Endothelial cell of umbilical vein (primary cell): ENCODE data around the gene PTCD1. TPM values are rescaled to one million over a fixed set of nuclear protein-coding genes. Genes with fewer than 3 reads are reported as not detected.

Experiments
- BruUV-seq: library from RNA; stranded (reverse); fragments of 400-500 nt; replicated peaks from 2 replicates; lab custom pipeline; 2021; lab: Mats Ljungman, UMichigan
- CTCF ChIA-PET: fragments of 300-600, 350-600 bp; sonication (Branson Sonifier 250); formaldehyde crosslinking; loops from one replicate; lab custom pipeline; 2021; ENCODE audit warnings: antibody characterized with exemption, inconsistent platforms; lab: Charles Lee
- POLR2A ChIA-PET: fragments of 300-600, 350-600 bp; sonication (Branson Sonifier 250); formaldehyde crosslinking; loops from one replicate; lab custom pipeline; 2021; ENCODE audit warnings: antibody characterized with exemption, inconsistent platforms; lab: Charles Lee
- DNase-seq: peaks from one replicate; pipeline ENCODE4 v3.0.0-alpha.2; 2011; ENCODE audit warnings: low read depth, low spot score
- FAIRE-seq: peaks from 2 replicates; lab custom pipeline; 2011; peaks lifted over from hg19 to GRCh38; lab: Jason Lieb, UNC
- H2AFZ ChIP-seq: 2 replicates; pipeline ENCODE4 v1.6.0; 2012; ENCODE audit warnings: low read depth, low read length, control low read depth, inconsistent platforms
- H3K27ac ChIP-seq: 2 replicates; pipeline ENCODE4 v1.5.1; 2011; ENCODE audit warnings: low read depth, mild to moderate bottlenecking, control low read depth, low read length, moderate library complexity; ENCODE audit not compliant: insufficient read depth
- H3K27me3 ChIP-seq, 2 experiments: 2 replicates each; pipeline versions ENCODE4 v1.6.0 to v1.6.1; 2011; ENCODE audit warnings: low read length in 2 of 2, mixed read lengths in 1 of 2; ENCODE audit not compliant: control insufficient read depth in 2 of 2, insufficient read depth in 2 of 2
- H3K36me3 ChIP-seq, 2 experiments: 2 replicates in 1 of 2; 3 replicates in 1 of 2; pipeline ENCODE4 v1.5.1; 2011; ENCODE audit warnings: low read length in 2 of 2, mild to moderate bottlenecking in 1 of 2, moderate library complexity in 1 of 2; ENCODE audit not compliant: control insufficient read depth in 2 of 2, insufficient read depth in 2 of 2; ENCODE audit errors: extremely low read depth in 1 of 2
- H3K4me1 ChIP-seq: 3 replicates; pipeline ENCODE4 v1.5.1; 2011; ENCODE audit warnings: mild to moderate bottlenecking, low read length; ENCODE audit not compliant: control insufficient read depth, insufficient read depth; ENCODE audit errors: extremely low read depth
- H3K4me2 ChIP-seq: 2 replicates; pipeline ENCODE4 v1.6.1; 2011; ENCODE audit warnings: low read length, control low read depth, mixed read lengths; ENCODE audit not compliant: insufficient read depth
- H3K4me3 ChIP-seq, 3 experiments: fragments of 200-600 bp in 1 of 3; sonication (generic), shearing (Covaris generic) in 1 of 3; replicated peaks in 1 of 3; 2 replicates each; pipeline ENCODE4 v1.5.1; 2011 to 2016; ENCODE audit warnings: control low read depth in 3 of 3, low read length in 3 of 3, mild to moderate bottlenecking in 2 of 3, inconsistent platforms in 1 of 3, low read depth in 1 of 3, moderate library complexity in 1 of 3; ENCODE audit not compliant: insufficient read depth in 1 of 3
- H3K79me2 ChIP-seq: 2 replicates; pipeline ENCODE4 v1.6.0; 2012; ENCODE audit warnings: low read length, inconsistent platforms; ENCODE audit not compliant: control insufficient read depth, insufficient read depth
- H3K9ac ChIP-seq: replicated peaks from 2 replicates; pipeline ENCODE3; 2011; ENCODE audit warnings: low read length, control low read depth; ENCODE audit not compliant: insufficient read depth; ENCODE audit errors: extremely low read depth
- H3K9me1 ChIP-seq: replicated peaks from 3 replicates; pipeline ENCODE4 v1.6.0; 2011; ENCODE audit warnings: mild to moderate bottlenecking, low read length; ENCODE audit not compliant: control insufficient read depth, insufficient read depth; ENCODE audit errors: extremely low read depth
- H3K9me3 ChIP-seq: replicated peaks from 2 replicates; pipeline ENCODE4 v1.5.1; 2012; ENCODE audit warnings: low read length, inconsistent platforms; ENCODE audit not compliant: control insufficient read depth, insufficient read depth
- H4K20me1 ChIP-seq: replicated peaks from 2 replicates; pipeline ENCODE3; 2011; ENCODE audit warnings: mild to moderate bottlenecking, low read length; ENCODE audit not compliant: control insufficient read depth, insufficient read depth; ENCODE audit errors: extremely low read depth
- CTCF ChIP-seq, 2 donors: IDR thresholded peaks; 1 replicate in 1 of 2; 2 replicates in 1 of 2; pipeline ENCODE4 v1.5.1; 2011; ENCODE audit warnings: low read length in 2 of 2, mild to moderate bottlenecking in 2 of 2, moderate library complexity in 2 of 2, control low read depth in 1 of 2, inconsistent platforms in 1 of 2, low read depth in 1 of 2; ENCODE audit not compliant: insufficient read depth in 1 of 2; ENCODE audit errors: extremely low read depth in 1 of 2
- EZH2 ChIP-seq: IDR thresholded peaks from 2 replicates; pipeline ENCODE4 v1.6.1; 2012; ENCODE audit warnings: borderline replicate concordance, low read depth, mild to moderate bottlenecking, moderate library complexity, low read length, inconsistent platforms; ENCODE audit not compliant: severe bottlenecking
- FOS ChIP-seq: IDR thresholded peaks from 2 replicates; pipeline ENCODE4 v1.6.1; 2011; ENCODE audit warnings: mild to moderate bottlenecking, low read length, moderate library complexity, borderline replicate concordance; ENCODE audit not compliant: insufficient read depth
- GATA2 ChIP-seq: IDR thresholded peaks from 2 replicates; pipeline ENCODE4 v1.7.0; 2011; ENCODE audit warnings: low read depth, mild to moderate bottlenecking, moderate library complexity, mixed read lengths, low read length; ENCODE audit not compliant: insufficient read length, insufficient read depth
- JUN ChIP-seq: IDR thresholded peaks from 2 replicates; pipeline ENCODE4 v1.6.1; 2011; ENCODE audit warnings: borderline replicate concordance, low read depth; ENCODE audit not compliant: insufficient read length, insufficient read depth
- MAX ChIP-seq: IDR thresholded peaks from 2 replicates; pipeline ENCODE4 v1.6.1; 2011; ENCODE audit not compliant: insufficient read depth, insufficient read length
- MYC ChIP-seq: IDR thresholded peaks from one replicate; pipeline ENCODE4 v1.6.1; 2011; ENCODE audit warnings: mild to moderate bottlenecking, low read depth, low read length
- POLR2A ChIP-seq: IDR thresholded peaks from 2 replicates; pipeline ENCODE4 v1.6.1; 2012; ENCODE audit warnings: low read depth, mild to moderate bottlenecking, control low read depth, low read length
- POLR2AphosphoS5 ChIP-seq: IDR thresholded peaks from 2 replicates; pipeline ENCODE4 v1.6.1; 2012; ENCODE audit warnings: low read depth, mild to moderate bottlenecking, control low read depth, low read length, moderate library complexity; ENCODE audit not compliant: insufficient read depth
- dilution Hi-C: fragments of 300-500 bp; cut with MboI; formaldehyde crosslinking; loops from one replicate; pipeline ENCODE4 v1.15.0; 2019; ENCODE audit warnings: low sequenced_read_pairs; ENCODE audit not compliant: extremely low pct_ligation_motif_present
- intact Hi-C: fragments of 100-400 bp; cut with micrococcal nuclease; formaldehyde crosslinking; loops from one replicate; pipeline ENCODE4 v1.10.0; 2022
- polyA plus RNA-seq, 4 experiments: library from polyadenylated mRNA; depleted of rRNA in 3 of 4; stranded (reverse) in 3 of 4; unstranded in 1 of 4; fragments of >200 nt; gene quantifications; 2 replicates each; pipeline versions ENCODE4 v1.2.1 to v1.2.3, GENCODE V29; 2011 to 2012; ENCODE audit warnings: missing spikeins in 1 of 4
- total RNA-seq: library from RNA; stranded (reverse); gene quantifications from 2 replicates; pipeline ENCODE4 v1.2.3, GENCODE V29; 2021

Gene PTCD1
- total and polyA plus RNA-seq, 2 donors (not counting 3 experiments of a cell fraction or from before 2014, with no cell fraction given): 3.8 to 9.6 TPM

- DNase-seq: no peak
- H3K27ac ChIP-seq: no peak overlapping the region
- no peak overlapping the region for H3K4me2 ChIP-seq
Measured at GRCh38 chr7:99369767-99370391, 68.7 kb downstream of the PTCD1 start.

GRCh38 chr7:99368750-99369389 is 69.7 kb downstream of the PTCD1 start:
- CTCF ChIA-PET: interaction anchor here (0.9 to 1.9 kb wide), 2 partner anchors 40 to 212 kb away, joined by 5 to 7 read pairs; partner anchors contain the start of genes BUD31 and PDAP1
- Histone ChIP-seq H3K4me2 (no peak overlapping the region), H3K9ac (no peak overlapping the region), H3K4me3 (no peak overlapping the region), H4K20me1 (no peaks in the 10 kb centered on the region), H3K9me1 (no peaks in the 10 kb centered on the region), H3K27me3 (no peaks in the 10 kb centered on the region), H3K36me3 (peaks cover 10 to 11% of the 10 kb centered on the region in 2 experiments), H3K9me3 (no peaks in the 10 kb centered on the region), H2AFZ (no peak overlapping the region), H3K4me1 (no peaks in the 10 kb centered on the region), H3K27ac (no peak overlapping the region), H3K79me2 (no peaks in the 10 kb centered on the region)
- intact Hi-C loops: no loop called here
- DNase-seq (no peak), FAIRE-seq (no peak)
- dilution Hi-C loops: no loop called here
- TF ChIP-seq MYC: no peak
- no peak for TF ChIP-seq POLR2A
- no peak for TF ChIP-seq EZH2
- TF ChIP-seq POLR2AphosphoS5: no peak
- TF ChIP-seq FOS: no peak
- TF ChIP-seq GATA2: no peak
- no peak for TF ChIP-seq JUN
- no peak for TF ChIP-seq MAX
- no peak for TF ChIP-seq CTCF (IDR thresholded peaks at IDR 0.05; ENCODE audit: extremely low read depth in 1 of 2, insufficient read depth in 1 of 2, low read depth in 1 of 2, low read length in 2 of 2)
- POLR2A ChIA-PET: no interaction called here
- no TSS peak for BruUV-seq

More at GRCh38 chr7:99369767-99370391, 68.7 kb downstream of the PTCD1 start:
- H3K9ac ChIP-seq: no peak overlapping the region
- H3K9me3 ChIP-seq: no peaks in the 10 kb centered on the region
- H4K20me1 ChIP-seq: no peaks in the 10 kb centered on the region
- no peaks in the 10 kb centered on the region for H3K9me1 ChIP-seq
- H2AFZ ChIP-seq: no peak overlapping the region
- no peak for FAIRE-seq
- H3K36me3 ChIP-seq: peaks cover 6 to 8% of the 10 kb centered on the region in 2 experiments
- TF ChIP-seq FOS: no peak
- TF ChIP-seq POLR2A: no peak
- TF ChIP-seq POLR2AphosphoS5: no peak
- TF ChIP-seq JUN: no peak
- no peak for TF ChIP-seq GATA2
- no peak for TF ChIP-seq EZH2
- TF ChIP-seq MAX: no peak
- H3K79me2 ChIP-seq: no peaks in the 10 kb centered on the region
- H3K4me3 ChIP-seq: no peak overlapping the region
- intact Hi-C loops (no loop called here), dilution Hi-C loops (no loop called here)
- no TSS peak for BruUV-seq
- ChIA-PET CTCF (interaction anchor here (0.9 to 1.9 kb wide), 2 partner anchors 39 to 211 kb away, joined by 5 to 7 read pairs; partner anchors contain the start of genes BUD31 and PDAP1), POLR2A (no interaction called here)
- H3K4me1 ChIP-seq: no peaks in the 10 kb centered on the region
- H3K27me3 ChIP-seq: no peaks in the 10 kb centered on the region
